K562 (cell line): ENCODE measurements around the gene NR5A2. TPM values are rescaled to one million over a fixed set of nuclear protein-coding genes. Genes with fewer than 3 reads are reported as not detected.

ENCODE experiments used
- ATAC-seq: fragments of 200-7000 bp; cut with Tn5 transposase; 3 replicates; pipeline ENCODE4 v1.9.1; 2020; ENCODE audit warnings: moderate library complexity
- BruUV-seq: library from RNA; stranded (reverse); fragments of 400-500 nt; replicated peaks from 2 replicates; lab custom pipeline; 2021; lab: Mats Ljungman, UMichigan
- CTCF ChIA-PET: fragments of 300-600 bp; formaldehyde crosslinking; extraction: SDS; loops from one replicate; lab custom pipeline; 2021; ENCODE audit warnings: low intra/inter-chr PET ratio; lab: Yijun Ruan, JAX
- POLR2A ChIA-PET: fragments of 300-600, 350-650 bp; sonication (Branson Sonifier 250); formaldehyde crosslinking; extraction: SDS; loops from one replicate; lab custom pipeline; 2021; ENCODE audit warnings: antibody characterized with exemption, inconsistent platforms; lab: Yijun Ruan, JAX
- DNase-seq, 4 experiments: peaks; one replicate each; pipeline versions ENCODE4 v3.0.0 to v3.0.0-alpha.2; 2011 to 2018; ENCODE audit warnings: low spot score in 3 of 4, mixed read lengths in 3 of 4; ENCODE audit errors: extremely low read depth in 1 of 4
- FAIRE-seq: peaks from 2 replicates; lab custom pipeline; 2011; peaks lifted over from hg19 to GRCh38; lab: Jason Lieb, UNC
- H2AFZ ChIP-seq: 2 replicates; pipeline ENCODE4 v1.6.0; 2011; ENCODE audit warnings: low read depth, low read length, control low read depth, inconsistent platforms
- H3K27ac ChIP-seq: fragments of 200-600 bp; 3 replicates; pipeline ENCODE4 v1.8.0; 2011; ENCODE audit warnings: low read depth, mild to moderate bottlenecking, control low read depth, inconsistent platforms, low read length, moderate library complexity, mixed read lengths; ENCODE audit errors: extremely low read depth
- H3K27me3 ChIP-seq, 2 experiments: fragments of 300-600 bp in 1 of 2; 2 replicates in 1 of 2; 3 replicates in 1 of 2; pipeline versions ENCODE4 v1.6.0 to v1.8.0; 2011; ENCODE audit warnings: inconsistent platforms in 2 of 2, low read length in 2 of 2, mild to moderate bottlenecking in 1 of 2, mixed read lengths in 1 of 2, moderate library complexity in 1 of 2; ENCODE audit not compliant: control insufficient read depth in 2 of 2, insufficient read depth in 2 of 2
- H3K36me3 ChIP-seq: fragments of 300-600 bp; 3 replicates; pipeline ENCODE4 v1.8.0; 2011; ENCODE audit warnings: mild to moderate bottlenecking, low read length, inconsistent platforms; ENCODE audit not compliant: control insufficient read depth, insufficient read depth
- H3K4me1 ChIP-seq, 2 experiments: fragments of 200-600 bp in 1 of 2; replicated peaks in 1 of 2; 2 replicates in 1 of 2; 3 replicates in 1 of 2; pipeline versions ENCODE4 v1.5.1 to v1.8.0; 2011; ENCODE audit warnings: inconsistent platforms in 2 of 2, low read length in 2 of 2, mild to moderate bottlenecking in 1 of 2, mixed read lengths in 1 of 2, moderate library complexity in 1 of 2; ENCODE audit not compliant: control insufficient read depth in 2 of 2, insufficient read depth in 2 of 2
- H3K4me2 ChIP-seq: 2 replicates; pipeline ENCODE4 v1.6.1; 2011; ENCODE audit warnings: low read length, control low read depth, inconsistent platforms, mixed read lengths; ENCODE audit not compliant: insufficient read depth
- H3K4me3 ChIP-seq: fragments of 200-600 bp; sonication (generic), shearing (Covaris generic); 2 replicates; pipeline ENCODE4 v1.5.1; 2016; ENCODE audit warnings: control low read depth, inconsistent platforms
- H3K79me2 ChIP-seq: fragments of 200-600 bp; 3 replicates; pipeline ENCODE4 v1.8.0; 2011; ENCODE audit warnings: low read length, inconsistent platforms; ENCODE audit not compliant: control insufficient read depth, insufficient read depth
- H3K9ac ChIP-seq, 2 experiments: 2 replicates each; pipeline versions ENCODE4 v1.6.0 to v1.6.1; 2011; ENCODE audit warnings: low read depth in 2 of 2, low read length in 2 of 2, control low read depth in 1 of 2, inconsistent platforms in 1 of 2, mild to moderate bottlenecking in 1 of 2, mixed read lengths in 1 of 2; ENCODE audit not compliant: insufficient read depth in 1 of 2
- H3K9me1 ChIP-seq: one replicate; pipeline ENCODE4 v1.6.0; 2011; ENCODE audit warnings: inconsistent platforms, mild to moderate bottlenecking, low read length, moderate library complexity; ENCODE audit not compliant: control insufficient read depth, insufficient read depth
- H3K9me3 ChIP-seq: replicated peaks from 2 replicates; pipeline ENCODE4 v1.5.1; 2011; ENCODE audit warnings: low read depth, low read length, inconsistent platforms; ENCODE audit not compliant: control insufficient read depth, insufficient read depth
- H4K20me1 ChIP-seq: replicated peaks from 2 replicates; pipeline ENCODE4 v1.6.1; 2011; ENCODE audit warnings: low read length, inconsistent platforms, mixed read lengths; ENCODE audit not compliant: control insufficient read depth, insufficient read depth
- ATF1 ChIP-seq, 2 experiments: fragments of 450-650 bp in 1 of 2; IDR thresholded peaks; 2 replicates each; pipeline ENCODE4 v1.6.1; 2016; ENCODE audit warnings: missing compliant biosample characterization in 1 of 2, missing genetic modification characterization in 1 of 2
- CBX3 ChIP-seq, 2 experiments: IDR thresholded peaks; 1 replicate in 1 of 2; 2 replicates in 1 of 2; pipeline ENCODE4 v1.6.1; 2012; ENCODE audit warnings: inconsistent platforms in 2 of 2, low read length in 2 of 2, borderline replicate concordance in 1 of 2, control low read depth in 1 of 2
- CREB3 ChIP-seq: fragments of 450-650 bp; conservative IDR thresholded peaks from 2 replicates; pipeline ENCODE4 v1.6.1; 2016; ENCODE audit warnings: missing genetic modification characterization, low read depth, mild to moderate bottlenecking, missing compliant biosample characterization, moderate library complexity
- ETV6 ChIP-seq, 3 experiments: fragments of 150-350 bp in 1 of 3; sonication (generic) in 1 of 3; formaldehyde crosslinking in 1 of 3; IDR thresholded peaks; 2 replicates each; pipeline versions ENCODE4 v1.6.1 to v1.8.0; 2014 to 2022; ENCODE audit warnings: borderline replicate concordance in 2 of 3, low read depth in 2 of 3, antibody characterized with exemption in 1 of 3, low read length in 1 of 3, mild to moderate bottlenecking in 1 of 3, missing genetic modification reagents in 1 of 3
- MAFK ChIP-seq: IDR thresholded peaks from 2 replicates; pipeline ENCODE4 v1.6.1; 2011; ENCODE audit warnings: low read length, improper control_type of control experiment
- NCOR1 ChIP-seq: fragments of 450-650 bp; IDR thresholded peaks from 2 replicates; pipeline ENCODE4 v1.6.1; 2016; ENCODE audit warnings: mild to moderate bottlenecking, moderate library complexity
- RCOR1 ChIP-seq, 2 experiments: IDR thresholded peaks; 2 replicates each; pipeline ENCODE4 v1.6.1; 2012; ENCODE audit warnings: low read depth in 2 of 2, low read length in 2 of 2, borderline replicate concordance in 1 of 2, improper control_type of control experiment in 1 of 2
- SUPT5H ChIP-seq: fragments of 450-650 bp; IDR thresholded peaks from 2 replicates; pipeline ENCODE4 v1.6.1; 2016
- WGBS: fragments of 100-300 bp; shearing (Covaris generic); methylation state at CpG from one replicate; pipeline ENCODE4 v1.1.6; 2016; ENCODE audit warnings: low coverage, mixed read lengths; ENCODE audit not compliant: insufficient coverage; ENCODE audit errors: missing lambda C conversion rate; 5-methylcytosine and 5-hydroxymethylcytosine counted together
- in situ Hi-C: fragments of 300-500 bp; cut with MboI; formaldehyde crosslinking; loops from 4 replicates; pipeline ENCODE4 v1.15.0; 2018; ENCODE audit warnings: inconsistent platforms, mixed read lengths
- intact Hi-C: fragments of 100-400 bp; cut with micrococcal nuclease; formaldehyde crosslinking; loops from 2 replicates; pipeline ENCODE4 v1.14.2; 2022
- polyA plus RNA-seq, 8 experiments: library from polyadenylated mRNA; depleted of rRNA in 4 of 8; stranded (reverse) in 5 of 8; unstranded in 3 of 8; fragments of >200 nt; fragmentation: Nextera tagmentation in 2 of 8; fragmentation: Illumina TruSeq in 1 of 8; extraction: Ambion mirVana in 2 of 8; extraction: Trizol in 1 of 8; gene quantifications; 2 replicates each; pipeline versions ENCODE4 v1.2.1 to v1.2.3, GENCODE V29; 2011 to 2014; ENCODE audit warnings: inconsistent platforms in 1 of 8, missing spikeins in 1 of 8
- total RNA-seq, 7 experiments: library from RNA; depleted of rRNA in 6 of 7; stranded (reverse); fragments of >200 nt in 6 of 7; fragmentation: Illumina TruSeq in 2 of 7; extraction: Trizol in 2 of 7; gene quantifications; 2 replicates each; pipeline versions ENCODE4 v1.2.1 to v1.2.3, GENCODE V29; 2011 to 2021; ENCODE audit warnings: low replicate concordance in 1 of 7
- TF ChIP-seq, protein P1 (sequence below): sonication (generic); formaldehyde crosslinking; IDR thresholded peaks from 2 replicates; pipeline ENCODE4 v1.8.1; 2023; ENCODE audit warnings: mild to moderate bottlenecking, missing genetic modification reagents

Gene NR5A2
- total and polyA plus RNA-seq, 9 of the 15 experiments (the other 6 are each of a cell fraction or from before 2014, with no cell fraction given) = 0.13 to 0.40 (median 0.29) TPM

- H3K9me1 ChIP-seq = no peaks in the 10 kb centered on the region
- intact Hi-C loops (no loop called here), in situ Hi-C loops (no loop called here)
- no peak for DNase-seq
- ChIA-PET POLR2A (no interaction called here), CTCF (no interaction called here)
- H3K27ac ChIP-seq = no peak overlapping the region
- FAIRE-seq = no peak
- no peak overlapping the region for H3K9ac ChIP-seq
- 0 out of 3 replicates have a peak, but pooled peaks have one; percentile 47 for ATAC-seq
- 33% methylated on average over 5 of the region's 5 CpGs for WGBS
- no peaks in the 10 kb centered on the region for H3K36me3 ChIP-seq
- H3K4me2 ChIP-seq = no peak overlapping the region
- no peak overlapping the region for H3K4me3 ChIP-seq
- no TSS peak for BruUV-seq
- H3K79me2 ChIP-seq = no peaks in the 10 kb centered on the region
- no peak overlapping the region for H2AFZ ChIP-seq
- H3K4me1 ChIP-seq = peaks cover 0 to 7% of the 10 kb centered on the region in 2 experiments; a peak in 2 of 5 replicates
- TF ChIP-seq MAFK (no peak), NCOR1 (no peak), ATF1 (CRISPR knock-in tag; IDR thresholded peaks at IDR 0.05) (no peak), ATF1 (tag; IDR thresholded peaks at IDR 0.05) (no peak), CREB3 (no peak), SUPT5H (no peak), CBX3 (IDR thresholded peaks at IDR 0.05; ENCODE audit: borderline replicate concordance in 1 of 2, low read length in 2 of 2) (no peak), RCOR1 (IDR thresholded peaks at IDR 0.05; ENCODE audit: borderline replicate concordance in 1 of 2, low read depth in 2 of 2, low read length in 2 of 2) (no peak), ETV6 (IDR thresholded peaks at IDR 0.05; ENCODE audit: borderline replicate concordance in 1 of 2, low read depth in 2 of 2, low read length in 1 of 2) (no peak), ETV6 (CRISPR knock-in tag; IDR thresholded peaks at IDR 0.05; ENCODE audit: borderline replicate concordance) (no peak)
- TF ChIP-seq, protein P1, sequence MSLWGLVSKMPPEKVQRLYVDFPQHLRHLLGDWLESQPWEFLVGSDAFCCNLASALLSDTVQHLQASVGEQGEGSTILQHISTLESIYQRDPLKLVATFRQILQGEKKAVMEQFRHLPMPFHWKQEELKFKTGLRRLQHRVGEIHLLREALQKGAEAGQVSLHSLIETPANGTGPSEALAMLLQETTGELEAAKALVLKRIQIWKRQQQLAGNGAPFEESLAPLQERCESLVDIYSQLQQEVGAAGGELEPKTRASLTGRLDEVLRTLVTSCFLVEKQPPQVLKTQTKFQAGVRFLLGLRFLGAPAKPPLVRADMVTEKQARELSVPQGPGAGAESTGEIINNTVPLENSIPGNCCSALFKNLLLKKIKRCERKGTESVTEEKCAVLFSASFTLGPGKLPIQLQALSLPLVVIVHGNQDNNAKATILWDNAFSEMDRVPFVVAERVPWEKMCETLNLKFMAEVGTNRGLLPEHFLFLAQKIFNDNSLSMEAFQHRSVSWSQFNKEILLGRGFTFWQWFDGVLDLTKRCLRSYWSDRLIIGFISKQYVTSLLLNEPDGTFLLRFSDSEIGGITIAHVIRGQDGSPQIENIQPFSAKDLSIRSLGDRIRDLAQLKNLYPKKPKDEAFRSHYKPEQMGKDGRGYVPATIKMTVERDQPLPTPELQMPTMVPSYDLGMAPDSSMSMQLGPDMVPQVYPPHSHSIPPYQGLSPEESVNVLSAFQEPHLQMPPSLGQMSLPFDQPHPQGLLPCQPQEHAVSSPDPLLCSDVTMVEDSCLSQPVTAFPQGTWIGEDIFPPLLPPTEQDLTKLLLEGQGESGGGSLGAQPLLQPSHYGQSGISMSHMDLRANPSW (CRISPR knock-in tag) = no peak
- TF ChIP-seq, all 486 proteins: peak for 0
- 0 out of 5 replicates have a peak, but pooled peaks cover 0 to under 1% of the 10 kb centered on the region in 2 experiments for H3K27me3 ChIP-seq
- H4K20me1 ChIP-seq = no peaks in the 10 kb centered on the region
- no peaks in the 10 kb centered on the region for H3K9me3 ChIP-seq
These were observed 147.2 kb downstream of the NR5A2 start for GRCh38 chr1:200174525-200175295.
